ENCODE data around the gene FOXJ3.

Gene FOXJ3

GRCh38 chr1:42302034-42302433, 33.0 kb downstream of the FOXJ3 start:
- no peak for DNase-seq

GRCh38 chr1:42298520-42298919, 36.5 kb downstream of the FOXJ3 start:
- DNase-seq: no peak

DNA sequence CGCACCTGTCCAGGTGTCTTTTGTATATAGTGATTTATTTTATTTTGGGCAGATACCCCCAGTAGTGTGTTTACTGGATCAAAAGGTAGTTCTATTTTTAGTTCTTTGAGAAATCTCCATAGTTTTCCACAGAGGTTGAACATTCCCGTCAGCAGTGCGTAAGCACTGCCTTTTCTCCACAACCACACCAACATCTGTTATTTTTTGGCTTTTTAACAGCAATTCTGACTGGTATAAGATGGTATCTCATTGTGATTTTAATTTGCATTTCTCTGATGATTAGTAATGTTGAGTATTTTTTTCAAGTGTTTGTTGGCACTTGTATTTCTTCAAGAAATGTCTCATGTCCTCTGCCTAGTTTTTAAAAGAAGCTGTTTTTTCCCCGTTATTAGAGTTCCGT, 39.2 kb downstream of the FOXJ3 start:
- DNase-seq: no peak

GRCh38 chr1:42290130-42290529, 44.9 kb downstream of the FOXJ3 start:
- DNase-seq: no peak

DNA sequence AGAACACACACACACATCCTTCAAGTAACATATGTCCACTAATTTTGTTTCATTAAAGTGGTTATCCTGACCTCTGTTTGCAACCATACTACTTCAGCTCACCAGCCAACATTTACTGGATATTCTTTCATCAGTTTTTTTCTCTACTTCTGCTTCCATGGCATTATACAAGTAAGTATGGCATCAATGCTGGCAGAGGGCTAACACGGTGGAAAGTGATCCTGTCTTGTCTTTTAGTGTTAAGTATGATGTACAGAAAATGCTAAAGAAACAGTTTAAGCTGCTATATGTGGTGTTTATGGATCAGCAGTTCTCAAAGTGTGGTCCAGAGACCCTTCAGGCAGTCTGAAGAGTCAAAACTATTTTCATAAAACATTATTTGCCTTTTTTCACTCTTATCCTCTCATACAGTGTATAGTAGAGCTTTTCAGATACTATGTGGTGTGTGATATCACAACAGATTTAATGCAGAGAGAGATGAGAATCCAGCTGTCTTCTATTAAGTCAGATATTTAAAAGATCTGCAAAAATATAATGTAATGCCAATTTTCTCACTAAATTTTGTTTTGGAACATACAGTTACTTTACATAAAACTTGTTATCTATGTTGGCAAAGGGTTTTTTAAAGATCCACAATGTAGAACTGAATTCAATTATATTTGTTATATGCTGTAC, 46.6 kb downstream of the FOXJ3 start:
- DNase-seq: no peak

DNA sequence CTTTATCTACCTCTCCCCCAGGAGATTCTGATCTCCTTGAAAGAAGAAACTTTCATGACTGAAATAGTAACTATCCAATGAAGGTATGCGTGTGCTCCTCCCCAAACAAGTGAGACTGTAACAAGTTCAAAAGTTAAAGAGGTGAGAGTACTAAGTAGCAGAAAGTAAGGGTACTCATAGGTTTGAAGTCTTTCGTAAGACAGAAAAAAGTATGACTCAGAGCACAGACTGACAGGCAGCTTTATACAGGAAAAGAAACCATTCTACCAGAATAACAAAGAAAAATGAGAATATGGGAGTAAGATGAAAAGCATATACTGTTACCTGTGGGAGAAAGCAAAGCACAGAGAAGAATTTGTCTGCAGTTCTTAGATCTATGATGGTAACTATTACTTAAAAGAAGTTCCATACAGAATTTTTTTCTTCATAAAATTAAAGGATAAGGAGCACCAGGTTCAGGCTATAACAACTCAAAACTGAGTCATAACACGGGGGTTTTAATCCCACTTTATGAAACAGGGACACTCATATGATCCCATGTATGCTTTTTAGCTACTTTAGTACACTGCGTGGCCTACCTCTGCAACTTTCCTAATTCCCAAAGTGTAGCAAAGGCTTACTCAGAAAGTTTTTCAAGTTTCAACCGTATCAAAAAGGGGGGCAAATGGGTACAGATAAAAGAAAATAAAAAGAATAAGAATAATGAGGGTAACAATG, 52.0 kb downstream of the FOXJ3 start:
- no peak for DNase-seq

- no peak for DNase-seq
These were observed 52.9 kb downstream of the FOXJ3 start for GRCh38 chr1:42282024-42282579.

DNA sequence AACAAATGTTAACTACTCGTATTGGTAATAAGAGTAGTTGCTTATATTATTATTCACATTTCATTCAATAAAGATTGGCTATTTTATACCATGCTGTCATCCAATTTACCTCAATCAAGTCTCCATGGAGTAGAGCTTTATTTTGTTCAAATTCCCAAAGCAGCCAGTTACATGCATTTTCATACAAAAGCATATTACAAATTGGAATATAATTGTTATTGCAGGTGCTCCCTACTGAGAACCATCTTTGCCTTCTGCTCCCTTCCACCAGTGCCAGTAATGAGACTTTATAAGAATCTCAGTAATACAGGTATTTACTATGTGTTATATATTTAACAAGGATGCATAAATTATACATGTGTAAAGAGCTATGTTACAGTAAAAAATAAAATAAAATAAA, 54.2 kb downstream of the FOXJ3 start:
- no peak for DNase-seq

- DNase-seq: no peak
These were observed 56.0 kb downstream of the FOXJ3 start for GRCh38 chr1:42279055-42279454.

DNA sequence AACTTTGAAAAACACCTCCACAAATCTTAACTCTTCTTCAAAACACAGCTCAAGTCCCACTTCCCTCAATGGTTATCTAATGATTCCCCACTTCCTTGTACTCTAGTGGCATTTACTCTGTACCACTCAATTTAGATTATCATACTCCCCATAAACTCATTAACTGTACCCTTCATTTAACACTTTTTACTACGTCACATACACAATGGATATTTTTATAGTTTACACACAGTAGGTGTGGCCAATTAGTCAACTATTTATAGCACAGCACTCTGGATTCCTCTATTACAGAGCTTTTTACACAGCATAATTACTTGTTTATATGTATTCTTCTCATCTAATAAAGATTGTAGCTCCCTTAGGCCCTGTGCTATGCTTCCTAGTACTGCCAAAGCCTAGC, 62.1 kb downstream of the FOXJ3 start:
- no peak for DNase-seq

- no peak for DNase-seq
These were observed 67.1 kb downstream of the FOXJ3 start for GRCh38 chr1:42267904-42268303.

GRCh38 chr1:42266253-42267135, 68.5 kb downstream of the FOXJ3 start:
- DNase-seq: no peak

GRCh38 chr1:42264511-42265190, 70.4 kb downstream of the FOXJ3 start:
- no peak for DNase-seq

GRCh38 chr1:42263019-42263418, 72.0 kb downstream of the FOXJ3 start:
- no peak for DNase-seq

DNA sequence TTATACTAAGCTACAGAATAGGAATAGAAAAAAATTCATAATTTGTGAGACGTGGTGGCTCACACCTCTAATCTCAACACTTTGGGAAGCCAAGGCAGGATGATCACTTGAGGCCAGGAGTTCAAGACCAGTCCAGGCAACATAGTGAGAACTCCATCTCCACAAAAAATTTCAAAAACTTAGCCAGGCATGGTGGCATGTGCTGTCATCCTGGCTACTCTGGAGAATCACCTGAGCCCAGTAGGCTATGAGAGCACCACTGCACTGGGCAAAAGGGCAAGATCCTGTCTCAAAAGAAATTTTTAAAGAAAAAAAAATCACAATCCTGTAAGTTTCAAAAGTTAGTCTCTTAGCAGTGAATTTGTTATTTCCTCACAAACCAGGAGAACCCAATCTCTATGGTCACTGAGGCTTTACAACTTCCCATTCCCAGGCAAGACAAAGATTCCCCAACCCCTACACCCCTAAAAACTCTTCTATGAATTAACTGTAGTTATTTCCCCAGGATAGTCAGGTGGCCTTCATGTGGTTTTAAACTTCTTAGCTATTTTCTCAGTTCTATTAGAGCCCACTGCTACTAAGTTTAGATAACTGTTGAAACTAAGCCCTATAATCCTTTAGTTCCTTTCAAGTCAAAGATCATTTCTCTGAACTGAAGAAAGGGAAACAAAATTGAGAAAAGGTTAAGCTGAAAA, 74.5 kb downstream of the FOXJ3 start:
- DNase-seq: no peak

DNA sequence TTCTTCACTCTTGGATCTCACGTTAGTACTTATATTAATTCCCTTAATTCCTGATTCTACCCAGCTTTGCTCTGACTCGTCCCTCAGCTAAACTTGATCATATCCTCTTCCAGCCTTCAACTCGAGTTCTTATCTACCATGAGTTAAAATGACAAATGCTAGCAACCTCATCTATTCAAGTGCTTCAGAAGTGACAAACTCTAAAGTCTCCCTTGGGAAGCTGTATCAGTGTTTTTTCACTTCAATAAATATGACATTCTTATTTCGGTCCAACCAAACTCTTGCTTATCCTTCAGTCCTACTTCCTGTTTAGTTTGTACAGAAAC, 75.3 kb downstream of the FOXJ3 start:
- DNase-seq: no peak

DNA sequence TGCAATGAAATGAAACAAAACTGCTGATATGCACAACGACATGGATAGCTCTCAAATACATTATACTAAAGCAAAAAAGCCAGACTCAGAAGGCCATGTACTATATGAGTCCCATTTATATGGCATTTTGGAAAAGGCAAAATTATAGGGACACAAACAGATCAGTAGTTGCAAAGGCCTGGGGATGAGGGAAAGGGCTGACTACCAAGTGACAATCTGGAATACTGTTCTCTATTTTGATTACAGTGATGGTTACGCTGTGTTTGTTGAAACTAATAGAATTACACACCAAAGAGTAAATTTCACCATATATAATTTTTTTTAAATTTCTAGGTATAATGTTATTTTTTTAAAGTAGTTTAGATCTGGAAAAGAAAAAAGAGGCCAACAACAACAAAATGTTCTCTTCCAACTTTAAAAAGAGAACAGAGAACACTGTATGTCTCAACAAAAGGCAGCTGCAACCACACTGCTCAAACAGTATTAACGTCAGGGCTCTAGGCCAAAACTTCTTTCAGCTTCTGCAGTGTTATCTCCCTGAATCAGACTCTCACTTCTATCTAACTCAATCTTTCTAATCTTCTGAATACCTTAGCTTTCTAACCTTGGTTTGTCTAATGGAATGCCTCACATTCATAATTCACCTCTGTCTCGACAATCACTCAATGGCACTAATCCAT, 75.8 kb downstream of the FOXJ3 start:
- no peak for DNase-seq

- DNase-seq: no peak
These were observed 76.8 kb downstream of the FOXJ3 start for GRCh38 chr1:42258218-42258617.

GRCh38 chr1:42251042-42251441, 84.0 kb downstream of the FOXJ3 start:
- no peak for DNase-seq

DNA sequence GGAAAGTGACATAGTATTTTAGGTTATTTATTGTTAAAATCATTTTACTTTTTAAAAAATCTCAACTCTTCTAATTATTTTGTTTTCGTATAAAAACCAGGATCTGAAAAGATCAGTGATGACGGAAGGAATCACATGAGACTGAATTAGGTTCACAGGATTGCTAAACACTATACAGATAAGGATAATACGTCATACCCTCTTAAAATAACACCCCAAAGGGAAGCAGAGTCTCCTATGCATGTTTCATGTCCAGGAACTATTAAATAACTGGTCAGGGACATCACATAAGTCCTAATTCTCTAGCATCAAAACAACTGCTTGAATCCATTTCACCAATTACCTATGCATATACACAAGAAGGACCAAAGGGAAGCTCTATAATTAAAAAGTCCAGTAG, 84.9 kb downstream of the FOXJ3 start:
- DNase-seq: no peak

- no peak for DNase-seq
These were observed 93.9 kb downstream of the FOXJ3 start for GRCh38 chr1:42240966-42241755.
